Measurements from ENCODE around the gene PITX3.

GRCh38 chr10:102185272-102185671, 56.0 kb downstream of the PITX3 start:
- TF ChIP-seq EZH2 (IDR thresholded peaks at IDR 0.05; ENCODE audit: insufficient read depth, poor library complexity, severe bottlenecking) (no peak), EZH2phosphoT487 (IDR thresholded peaks at IDR 0.05; ENCODE audit: insufficient read depth, low read depth) (no peak)

All from GM23248 (cell line).